GM19351 (cell line): ENCODE results near the gene SCNN1G.
"Not testable (repeated sequence)": the region's sequence is repeated elsewhere in the genome, so short reads cannot be mapped to it uniquely, and the experiment has no call there.

Experiments
- ATAC-seq: cut with Tn5 transposase; IDR thresholded peaks from one replicate; pipeline ENCODE4 v1.9.1; 2021; ENCODE audit warnings: mild to moderate bottlenecking, moderate library complexity; ENCODE audit not compliant: unreplicated experiment

SCNN1G gene

GRCh38 chr16:23249830-23250229 is 67.3 kb downstream of the SCNN1G start:
- no peak for ATAC-seq

DNA sequence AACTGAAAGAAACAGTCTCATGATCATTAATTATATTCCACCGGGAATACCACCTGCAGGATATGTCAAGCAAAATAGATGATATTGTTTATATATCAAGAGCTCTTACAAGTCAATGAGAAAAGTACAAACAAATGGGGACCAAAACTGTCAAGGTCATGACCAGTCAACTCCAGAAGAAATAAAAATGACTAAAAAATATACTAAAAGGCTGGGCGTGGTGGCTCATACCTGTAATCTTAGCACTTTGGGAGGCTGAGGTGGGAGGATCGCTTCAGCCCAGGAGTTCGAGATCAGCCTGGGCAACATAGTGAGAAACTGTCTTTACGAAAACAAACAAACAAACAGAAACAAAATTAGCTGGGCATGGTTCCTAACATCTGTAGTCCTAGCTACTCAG is 69.8 kb downstream of the SCNN1G start:
- no peak for ATAC-seq

GRCh38 chr16:23253650-23254049 is 71.1 kb downstream of the SCNN1G start:
- not testable (repeated sequence) for ATAC-seq

DNA sequence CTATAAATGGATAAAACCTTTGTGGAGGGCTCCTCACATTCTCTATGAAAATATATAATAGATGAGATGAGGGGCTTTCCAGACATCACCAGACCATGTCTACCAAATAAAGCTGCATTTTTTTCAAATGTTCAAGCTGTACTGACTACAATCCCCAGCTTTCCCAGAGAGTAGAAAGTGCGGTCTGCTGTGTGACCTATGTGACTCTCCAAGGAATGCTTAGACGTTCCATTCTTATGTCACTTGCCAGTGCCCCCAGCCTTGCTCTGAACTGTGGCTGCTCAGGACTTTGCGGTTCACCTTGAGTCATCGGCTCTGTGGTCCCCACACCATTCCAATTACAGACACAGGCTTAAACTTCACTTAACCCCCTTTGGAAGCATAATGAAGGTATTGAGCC is 71.8 kb downstream of the SCNN1G start:
- no peak for ATAC-seq

DNA sequence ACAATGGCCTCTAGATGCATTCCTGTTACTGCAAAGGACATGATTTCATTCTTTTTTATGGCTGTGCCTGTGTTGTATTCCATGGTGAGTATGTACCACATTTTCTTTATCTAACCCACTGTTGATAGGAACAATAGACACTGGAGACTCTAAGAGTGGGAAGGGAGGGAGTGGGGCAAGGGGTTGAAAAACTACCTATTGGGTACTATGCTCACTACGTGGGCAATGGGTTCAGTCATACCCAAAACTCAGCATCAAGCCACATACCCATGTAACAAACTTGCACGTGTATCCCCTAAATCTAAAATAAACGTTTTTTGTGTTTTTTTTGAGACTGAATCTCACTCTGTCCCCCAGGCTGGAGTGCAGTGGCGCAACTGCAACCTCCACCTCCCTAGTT is 72.5 kb downstream of the SCNN1G start:
- no peak for ATAC-seq

DNA sequence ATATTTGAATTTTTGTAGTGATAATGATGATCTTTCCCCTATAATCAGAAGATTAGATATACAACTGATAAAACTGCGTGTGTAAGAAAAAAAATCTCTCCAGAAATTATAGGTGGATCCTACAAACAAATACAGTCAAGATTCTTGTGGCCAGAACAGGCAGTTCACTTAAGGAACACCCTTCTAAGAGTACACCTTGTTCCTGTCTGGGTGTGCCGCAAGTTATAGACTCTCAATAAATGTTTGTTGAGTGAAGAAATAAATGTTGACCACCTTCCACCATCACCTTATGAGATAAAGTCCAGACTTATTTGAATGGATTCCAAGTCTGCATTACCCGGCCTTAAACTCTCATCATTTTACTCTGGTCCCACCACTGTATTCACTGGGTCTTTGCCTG is 73.9 kb downstream of the SCNN1G start:
- ATAC-seq = no peak

GRCh38 chr16:23257682-23258081 is 75.1 kb downstream of the SCNN1G start:
- ATAC-seq = no peak

GRCh38 chr16:23258919-23259237 is 76.3 kb downstream of the SCNN1G start:
- ATAC-seq = no peak
